Sigmoid colon (tissue), 7 donors: ENCODE measurements around the gene FAM83G. TPM values are rescaled to one million over a fixed set of nuclear protein-coding genes. Genes with fewer than 3 reads are reported as not detected.

Experiments used
- DNase-seq: peaks from one replicate; pipeline ENCODE4 v3.0.0-alpha.2; 2019
- H3K27ac ChIP-seq, 4 donors: fragments of 200-600 bp; sonication (generic); one replicate each; pipeline ENCODE4 v1.5.1; 2016 to 2019; ENCODE audit warnings: mild to moderate bottlenecking in 1 of 4
- H3K27me3 ChIP-seq, 3 donors: fragments of 200-600 bp; sonication (generic); one replicate each; pipeline ENCODE4 v1.5.1; 2019; ENCODE audit warnings: mild to moderate bottlenecking in 1 of 3
- H3K36me3 ChIP-seq, 4 donors: fragments of 200-600 bp; sonication (generic); one replicate each; pipeline ENCODE4 v1.5.1; 2016 to 2019
- H3K4me1 ChIP-seq, 4 donors: fragments of 200-600 bp; sonication (generic); one replicate each; pipeline ENCODE4 v1.5.1; 2017 to 2019
- H3K4me3 ChIP-seq, 4 donors: fragments of 200-600 bp; sonication (generic); one replicate each; pipeline ENCODE4 v1.5.1; 2017 to 2019; ENCODE audit warnings: mild to moderate bottlenecking in 2 of 4, moderate library complexity in 1 of 4
- H3K9me3 ChIP-seq, 4 donors: fragments of 200-600 bp in 3 of 4; sonication (generic) in 3 of 4; one replicate each; pipeline versions ENCODE4 v1.5.1 to v1.6.1; 2013 to 2019
- CTCF ChIP-seq, 4 experiments: fragments of 450-650 bp in 3 of 4; fragments of 200-600 bp in 1 of 4; IDR thresholded peaks; one replicate each; pipeline ENCODE4 v1.5.1; 2016 to 2019; ENCODE audit warnings: antibody characterized with exemption in 4 of 4, mild to moderate bottlenecking in 3 of 4, moderate library complexity in 2 of 4
- EP300 ChIP-seq, 4 donors: sonication (generic); formaldehyde crosslinking; IDR thresholded peaks; one replicate each; pipeline ENCODE4 v1.6.1; 2017; ENCODE audit warnings: antibody characterized with exemption in 4 of 4
- POLR2A ChIP-seq, 2 donors: fragments of 450-650 bp; IDR thresholded peaks; one replicate each; pipeline ENCODE4 v1.6.1; 2016; ENCODE audit warnings: antibody characterized with exemption in 2 of 2, mild to moderate bottlenecking in 2 of 2, moderate library complexity in 2 of 2
- POLR2AphosphoS5 ChIP-seq, 4 donors: sonication (generic); formaldehyde crosslinking; IDR thresholded peaks; one replicate each; pipeline ENCODE4 v1.6.1; 2017; ENCODE audit warnings: antibody characterized with exemption in 4 of 4
- WGBS, 2 donors: extraction: QIAGEN DNeasy Blood & Tissue Kit; methylation state at CpG; one replicate each; pipeline ENCODE4 v1.1.7; 2013; 5-methylcytosine and 5-hydroxymethylcytosine counted together
- intact Hi-C: fragments of 100-400 bp; cut with DNase I; formaldehyde crosslinking; loops from one replicate; pipeline ENCODE4 v1.15.1; 2023
- polyA plus RNA-seq, 3 donors: library from polyadenylated mRNA; stranded (reverse); fragments of 200-250 nt; gene quantifications; one replicate each; pipeline ENCODE4 v1.2.3, GENCODE V29; 2013
- total RNA-seq, 4 donors: library from RNA; depleted of rRNA; stranded (reverse); fragments of >200 nt; gene quantifications; one replicate each; pipeline ENCODE4 v1.1.0, GENCODE V29; 2016
- donor health status: healthy with polysubstance abuse.
- donor health status: Bipolar disorder and iron deficiency.
- donor health status: healthy.

The FAM83G gene
- total and polyA plus RNA-seq, 7 donors, result 2.3 to 23.8 (median 2.9) TPM

DNA sequence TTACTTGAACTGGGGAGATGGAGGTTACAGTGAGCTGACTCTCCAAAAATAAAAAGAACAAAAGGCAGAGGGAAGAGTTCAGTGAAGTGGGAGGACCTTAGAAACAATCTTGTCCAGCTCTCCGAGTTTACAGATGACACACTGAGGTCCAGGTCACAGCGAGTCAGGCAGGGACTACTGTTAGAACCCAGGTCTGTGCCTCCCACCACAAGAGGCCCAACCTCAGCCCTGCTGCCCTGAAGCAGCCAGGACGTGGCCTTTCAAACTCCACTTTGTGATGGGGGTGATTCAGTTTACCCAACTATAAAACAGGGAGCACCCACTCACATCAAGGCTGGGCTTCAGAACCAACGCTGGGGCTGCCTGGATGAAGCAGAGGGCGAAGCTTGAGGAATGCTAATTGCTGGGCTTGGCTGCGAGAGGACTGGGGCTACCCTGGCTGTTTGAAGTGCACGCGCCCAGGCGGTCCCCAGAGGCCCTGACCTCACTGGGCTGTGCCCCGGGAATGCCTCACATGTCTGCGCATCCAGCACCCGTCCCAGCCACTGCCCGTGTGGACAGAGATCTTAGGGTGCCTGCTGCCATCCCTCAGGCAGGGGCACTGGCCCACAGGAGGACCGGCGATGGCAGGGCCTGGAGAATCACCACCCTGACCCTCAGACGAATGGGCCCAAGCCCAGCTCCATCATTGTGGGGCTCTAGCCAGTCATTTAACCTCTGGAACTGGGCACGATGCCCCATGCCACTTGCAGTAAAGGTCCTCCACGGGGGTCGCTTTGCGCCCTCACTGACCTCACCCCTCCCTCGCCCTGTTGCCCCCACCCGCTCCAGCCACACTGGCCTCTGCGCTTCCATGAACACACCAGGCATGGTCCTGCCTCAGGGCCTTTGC, 41.2 kb downstream of the FAM83G start:
- no peak for DNase-seq
- Histone ChIP-seq H3K27ac (no peak overlapping the region), H3K4me1 (peaks cover 0 to 13% (median 10%) of the 10 kb centered on the region in 4 donors), H3K27me3 (no peaks in the 10 kb centered on the region), H3K9me3 (no peaks in the 10 kb centered on the region), H3K36me3 (no peaks in the 10 kb centered on the region), H3K4me3 (no peak overlapping the region)
- WGBS, 2 donors, result 54 to 83% methylated on average over 23 of the region's 23 CpGs
- TF ChIP-seq CTCF (IDR thresholded peaks at IDR 0.05) (no peak), POLR2A (IDR thresholded peaks at IDR 0.05) (no peak), POLR2AphosphoS5 (IDR thresholded peaks at IDR 0.05) (no peak), EP300 (IDR thresholded peaks at IDR 0.05) (no peak)
- intact Hi-C loops, result loop anchor here (5.0 kb wide), 1 partner anchor 146 kb away; no protein-coding TSS in a partner anchor

- no peak overlapping the region for H3K4me3 ChIP-seq
- DNase-seq, result no peak
- no peak for TF ChIP-seq EP300 (IDR thresholded peaks at IDR 0.05)
Observed at GRCh38 chr17:18962494-18962815, 42.1 kb downstream of the FAM83G start.

GRCh38 chr17:18961634-18962493, 42.7 kb downstream of the FAM83G start:
- Histone ChIP-seq H3K4me3 (no peak overlapping the region), H3K27ac (no peak overlapping the region), H3K27me3 (no peaks in the 10 kb centered on the region), H3K9me3 (no peaks in the 10 kb centered on the region), H3K4me1 (peaks cover 0 to 13% (median 10%) of the 10 kb centered on the region in 4 donors), H3K36me3 (no peaks in the 10 kb centered on the region)
- intact Hi-C loops, result loop anchor here (5.0 kb wide), 1 partner anchor 145 kb away; no protein-coding TSS in a partner anchor
- TF ChIP-seq POLR2AphosphoS5 (IDR thresholded peaks at IDR 0.05), result no peak
- 81 to 84% methylated on average over 16 of the region's 16 CpGs for WGBS, 2 donors
- DNase-seq, result no peak

More at GRCh38 chr17:18962494-18962815, 42.1 kb downstream of the FAM83G start:
- Histone ChIP-seq H3K9me3 (no peaks in the 10 kb centered on the region), H3K4me1 (peaks cover 0 to 13% (median 10%) of the 10 kb centered on the region in 4 donors), H3K36me3 (no peaks in the 10 kb centered on the region), H3K27ac (no peak overlapping the region), H3K27me3 (no peaks in the 10 kb centered on the region)
- intact Hi-C loops, result loop anchor here (5.0 kb wide), 1 partner anchor 145 kb away; no protein-coding TSS in a partner anchor
- WGBS, 2 donors, result 70 to 86% methylated on average over 6 of the region's 6 CpGs

DNA sequence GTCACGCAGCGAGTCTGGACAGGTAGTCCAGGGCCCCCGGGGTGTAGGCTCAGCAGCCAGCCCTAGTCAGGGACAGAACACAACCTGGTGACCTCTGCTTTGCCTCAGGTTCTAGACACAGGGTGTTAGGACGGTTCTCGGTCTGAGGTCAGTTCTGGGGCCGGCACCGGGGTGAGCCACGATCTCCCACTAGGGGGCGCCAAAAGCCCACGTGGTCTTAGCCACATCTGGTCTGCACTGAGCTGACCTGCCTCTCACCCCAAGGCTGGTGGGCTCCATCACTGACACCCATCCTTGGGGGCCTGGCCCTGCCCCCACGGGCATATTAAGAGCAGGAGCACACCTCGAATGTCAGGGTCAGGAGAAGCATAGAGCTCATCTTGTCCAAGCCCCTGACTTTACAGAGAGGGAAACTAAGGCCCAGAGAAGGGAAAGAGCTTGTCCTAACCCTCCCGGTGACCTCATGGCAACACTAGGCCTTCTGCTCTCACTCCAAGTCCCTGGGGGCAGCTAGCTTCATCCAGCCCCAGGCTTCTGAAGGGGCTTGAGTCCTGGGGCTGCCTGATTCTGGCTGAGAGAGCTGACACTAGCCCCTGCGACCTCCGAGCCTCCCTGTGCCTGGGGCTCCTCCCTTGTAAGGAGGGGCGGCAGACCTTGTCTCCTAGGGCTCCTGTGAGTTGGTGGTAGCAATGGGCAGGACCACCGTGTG, 43.6 kb downstream of the FAM83G start:
- peak; percentile 87 for DNase-seq
- Histone ChIP-seq H3K36me3 (no peaks in the 10 kb centered on the region), H3K9me3 (no peaks in the 10 kb centered on the region), H3K27ac (no peak overlapping the region), H3K4me3 (no peak overlapping the region), H3K4me1 (peaks cover 0 to 13% (median 10%) of the 10 kb centered on the region in 4 donors), H3K27me3 (no peaks in the 10 kb centered on the region)
- TF ChIP-seq CTCF (IDR thresholded peaks at IDR 0.05) (peak; percentile 72 to 91 (median 88)), POLR2AphosphoS5 (IDR thresholded peaks at IDR 0.05) (no peak)
- 33 to 41% methylated on average over 17 of the region's 17 CpGs for WGBS, 2 donors
- intact Hi-C loops, result loop anchor here (5.0 kb wide), 1 partner anchor 144 kb away; no protein-coding TSS in a partner anchor

DNA sequence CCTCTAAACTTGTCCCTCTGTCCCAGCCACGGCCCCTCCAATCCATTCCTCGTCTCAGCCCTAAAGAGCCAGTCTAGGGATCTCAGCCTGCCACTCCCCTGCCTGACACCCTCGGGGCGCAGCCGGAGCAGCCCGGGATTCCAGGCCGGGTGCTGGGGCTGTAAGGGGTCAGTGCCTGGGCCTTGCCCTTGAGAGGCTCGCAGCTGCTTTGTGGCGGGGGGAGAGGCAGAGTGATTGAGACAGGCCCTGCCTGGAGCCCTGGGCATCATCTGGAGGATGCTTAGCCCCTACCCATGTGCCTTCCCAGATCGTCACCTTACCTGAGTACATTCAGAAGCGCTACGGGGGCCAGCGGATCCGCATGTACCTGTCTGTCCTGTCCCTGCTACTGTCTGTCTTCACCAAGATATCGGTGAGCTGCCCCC, 44.3 kb downstream of the FAM83G start:
- Histone ChIP-seq H3K27me3 (no peaks in the 10 kb centered on the region), H3K4me3 (no peak overlapping the region), H3K36me3 (no peaks in the 10 kb centered on the region), H3K9me3 (no peaks in the 10 kb centered on the region), H3K4me1 (peaks cover 0 to 13% (median 10%) of the 10 kb centered on the region in 4 donors), H3K27ac (no peak overlapping the region)
- intact Hi-C loops, result loop anchor here (5.0 kb wide), 1 partner anchor 143 kb away; no protein-coding TSS in a partner anchor
- WGBS, 2 donors, result 89 to 91% methylated on average over 15 of the region's 15 CpGs
- DNase-seq, result no peak
- no peak for TF ChIP-seq POLR2AphosphoS5 (IDR thresholded peaks at IDR 0.05)
- TF ChIP-seq EP300 (IDR thresholded peaks at IDR 0.05), result no peak
- no peak for TF ChIP-seq CTCF (IDR thresholded peaks at IDR 0.05)
- no peak for TF ChIP-seq POLR2A (IDR thresholded peaks at IDR 0.05)
